GM21529 (cell line): Measurements from ENCODE around the gene PHPT1.
"Not testable (repeated sequence)": the region's sequence is repeated elsewhere in the genome, so short reads cannot be mapped to it uniquely, and the experiment has no call there.

ENCODE experiments used
- ATAC-seq: cut with Tn5 transposase; IDR thresholded peaks from one replicate; pipeline ENCODE4 v1.9.1; 2021; ENCODE audit not compliant: unreplicated experiment

Gene PHPT1

DNA sequence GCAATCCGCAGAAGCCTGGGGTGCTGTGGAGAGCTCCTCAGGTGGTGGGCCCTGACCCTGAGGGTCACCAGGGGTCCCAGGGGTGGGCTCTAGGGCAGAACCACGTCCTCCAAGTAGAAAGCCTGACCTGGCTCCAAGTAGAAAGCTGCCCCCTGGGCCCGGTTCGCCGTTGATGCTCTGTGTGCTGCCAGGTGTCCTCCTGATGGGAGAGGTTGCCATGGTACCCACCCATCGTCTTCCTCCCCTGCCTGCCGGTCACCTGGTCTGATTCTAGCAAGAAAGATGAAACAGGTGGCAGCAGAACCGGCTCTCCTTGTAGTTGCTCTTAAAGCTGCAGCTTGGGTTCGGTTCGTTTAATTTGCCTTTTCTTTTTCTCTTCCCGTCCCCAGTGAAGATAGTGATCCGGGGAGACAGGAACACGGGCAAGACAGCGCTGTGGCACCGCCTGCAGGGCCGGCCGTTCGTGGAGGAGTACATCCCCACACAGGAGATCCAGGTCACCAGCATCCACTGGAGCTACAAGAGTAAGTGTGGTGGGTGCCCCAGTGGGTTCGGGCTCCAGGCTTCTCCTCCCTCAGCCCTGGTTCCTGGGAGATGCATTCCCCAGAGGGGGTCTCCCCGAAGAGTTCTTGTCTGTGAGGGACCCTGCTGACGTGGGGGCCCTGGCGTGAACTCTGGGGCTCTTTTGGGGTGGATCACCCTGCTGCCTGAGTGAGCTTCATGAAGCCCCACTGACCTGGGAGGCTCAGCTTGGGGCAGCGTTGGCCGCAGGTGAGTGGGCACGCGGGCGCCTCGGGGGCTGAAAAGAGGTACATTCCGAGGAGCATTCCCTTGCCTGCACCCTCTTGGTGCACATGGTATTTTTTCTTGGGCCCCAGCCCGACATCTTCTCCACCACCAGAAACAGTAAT is 25.8 kb upstream of the PHPT1 start:
- ATAC-seq: no peak

- ATAC-seq: no peak
These were observed 24.5 kb upstream of the PHPT1 start for GRCh38 chr9:136824496-136825225.

GRCh38 chr9:136825295-136826187 is 23.7 kb upstream of the PHPT1 start:
- no peak for ATAC-seq

- no peak for ATAC-seq
These were observed 23.0 kb upstream of the PHPT1 start for GRCh38 chr9:136826188-136826541.

DNA sequence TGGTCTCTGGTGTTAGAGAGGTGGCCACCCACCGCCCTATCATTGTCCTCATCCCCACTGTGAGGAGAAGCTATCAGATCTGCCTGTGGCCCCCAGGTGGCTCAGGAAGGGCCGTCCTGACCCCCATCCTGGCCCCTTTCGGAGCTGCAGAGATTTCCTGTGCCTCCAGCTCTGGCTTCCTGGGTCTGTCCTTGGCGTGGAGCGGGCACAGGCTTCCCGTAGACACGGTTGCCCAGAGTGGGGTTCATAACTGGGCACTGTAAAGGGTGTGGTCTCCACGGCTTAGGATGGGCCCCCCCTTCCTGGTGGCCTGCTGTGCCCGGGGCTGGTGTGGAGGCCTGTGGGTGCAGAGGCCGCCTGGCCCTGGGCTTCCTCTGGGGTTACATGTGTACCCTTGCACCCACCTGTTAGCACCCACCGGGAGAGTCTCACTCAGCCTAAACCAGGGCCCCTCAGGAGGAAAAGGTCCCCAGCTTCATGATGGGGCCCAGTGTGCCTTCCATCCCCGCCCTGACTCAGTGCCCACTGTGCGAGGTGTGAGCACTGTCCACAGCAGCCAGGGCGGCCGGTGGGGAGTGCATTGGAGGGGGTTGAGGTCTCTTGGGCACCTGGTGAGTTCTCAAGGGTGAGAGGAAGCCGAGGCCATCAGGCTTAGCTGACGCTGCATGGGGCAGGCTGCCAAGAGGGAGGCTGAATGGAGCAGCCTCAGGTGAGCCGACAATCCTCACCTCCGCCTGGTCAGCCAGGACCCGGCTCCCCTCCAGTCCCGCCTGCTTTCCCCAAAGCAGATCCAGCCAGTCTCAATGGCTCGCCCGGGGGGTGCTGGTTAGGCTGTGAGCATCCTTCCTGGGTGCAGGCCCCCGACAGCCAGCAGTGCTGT is 22.3 kb upstream of the PHPT1 start:
- no peak for ATAC-seq

DNA sequence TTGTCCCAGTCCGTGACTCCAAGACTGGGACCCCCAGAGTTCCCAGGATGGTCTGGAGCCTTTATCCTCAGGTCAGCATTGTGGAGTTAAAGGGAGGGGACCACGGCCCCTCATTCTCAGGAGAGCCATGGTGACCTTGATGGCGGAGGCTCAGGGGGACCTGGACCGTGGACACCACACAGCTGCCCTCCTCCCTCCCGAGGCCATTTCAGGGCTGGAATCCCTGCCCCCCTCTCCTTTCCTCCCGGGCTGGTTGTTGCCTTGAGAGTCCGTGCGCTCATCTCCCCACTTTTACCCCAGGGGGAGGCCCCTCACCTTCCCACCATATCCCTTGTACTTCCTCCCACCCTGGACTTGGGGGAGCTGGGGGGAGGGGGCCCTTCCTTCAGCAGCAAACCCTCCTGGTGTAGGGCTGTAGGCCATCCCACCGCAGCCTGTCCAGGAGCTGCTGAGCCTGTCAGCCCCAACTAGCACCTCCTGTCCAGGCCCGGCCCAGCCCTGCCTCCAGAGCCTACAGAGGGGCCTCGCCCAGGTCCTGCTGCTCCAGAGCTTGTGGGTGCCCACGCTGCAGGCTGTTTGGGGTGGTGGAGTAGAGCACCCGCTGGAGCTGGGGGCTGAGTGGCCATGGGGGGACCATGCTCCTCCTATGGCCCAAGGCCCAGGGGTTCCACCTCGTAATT is 21.3 kb upstream of the PHPT1 start:
- ATAC-seq: no peak

DNA sequence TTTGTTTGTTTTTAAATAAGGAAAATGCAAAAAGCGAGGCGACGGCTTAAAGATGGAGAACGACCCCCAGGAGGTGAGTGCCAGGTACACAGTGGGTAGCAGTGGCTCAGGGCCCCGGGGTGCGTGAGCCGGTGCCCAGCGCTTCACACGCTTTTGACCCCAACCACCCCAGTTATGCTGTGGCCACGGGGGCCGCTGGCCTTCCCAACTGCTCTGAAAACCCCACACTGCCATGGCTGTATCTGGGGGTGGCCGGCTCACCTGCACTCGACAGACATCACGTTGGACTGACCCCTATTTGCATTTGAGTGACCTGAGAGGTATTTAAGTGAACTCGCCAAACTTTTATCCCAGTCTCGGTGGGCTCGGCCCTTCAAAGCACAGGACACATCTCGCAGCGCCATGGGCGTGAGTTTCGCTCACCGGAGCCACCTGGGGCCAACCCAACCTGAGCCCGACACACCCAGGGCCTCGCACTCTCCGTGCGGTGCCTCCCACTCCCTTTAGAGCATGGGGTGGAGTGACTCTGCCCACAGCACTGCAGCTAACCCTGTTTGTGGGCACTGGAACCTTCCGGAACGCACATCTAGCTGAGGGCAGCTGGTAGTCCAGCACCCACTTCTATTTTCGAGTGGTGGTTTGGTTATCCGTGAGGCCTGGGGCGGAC is 20.6 kb upstream of the PHPT1 start:
- ATAC-seq: no peak

GRCh38 chr9:136829412-136829811 is 19.8 kb upstream of the PHPT1 start:
- ATAC-seq: no peak

GRCh38 chr9:136829981-136830885 is 19.0 kb upstream of the PHPT1 start:
- ATAC-seq: no peak

DNA sequence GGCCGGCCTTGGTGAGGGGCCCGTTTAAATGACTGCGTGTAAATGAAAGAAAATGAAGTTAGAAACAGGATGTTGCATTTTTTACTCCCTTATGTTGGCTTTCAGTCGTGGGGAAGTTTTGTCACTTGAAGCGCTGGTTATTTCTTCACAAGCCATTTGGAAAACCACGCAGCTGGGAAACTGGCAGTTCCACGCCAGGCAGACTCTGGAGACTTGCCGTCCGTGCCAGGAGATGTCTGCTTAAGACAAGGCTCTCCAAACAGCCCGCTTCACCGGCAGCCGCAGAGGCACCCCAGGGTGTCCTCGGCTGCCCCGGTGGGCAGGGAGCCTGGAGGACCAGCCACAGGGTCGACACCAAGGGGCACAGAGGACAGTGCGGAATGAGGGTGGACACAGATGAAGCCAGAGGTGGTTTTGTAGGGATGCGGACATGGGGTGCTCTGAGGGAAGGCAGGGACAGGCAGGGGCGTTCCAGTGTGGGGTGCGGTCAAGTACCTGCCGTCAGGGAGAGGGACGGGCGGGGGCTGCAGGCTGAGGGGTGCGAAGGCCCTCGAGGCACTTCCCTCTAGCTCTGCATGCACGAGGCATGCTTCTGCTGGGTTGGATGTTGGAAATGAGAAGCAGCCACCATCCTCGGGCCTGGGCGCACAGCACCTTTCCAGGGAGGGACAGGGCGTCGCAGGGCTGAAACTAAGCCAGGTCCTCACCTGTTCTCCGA is 18.0 kb upstream of the PHPT1 start:
- no peak for ATAC-seq

GRCh38 chr9:136831720-136832104 is 17.5 kb upstream of the PHPT1 start:
- ATAC-seq: no peak

DNA sequence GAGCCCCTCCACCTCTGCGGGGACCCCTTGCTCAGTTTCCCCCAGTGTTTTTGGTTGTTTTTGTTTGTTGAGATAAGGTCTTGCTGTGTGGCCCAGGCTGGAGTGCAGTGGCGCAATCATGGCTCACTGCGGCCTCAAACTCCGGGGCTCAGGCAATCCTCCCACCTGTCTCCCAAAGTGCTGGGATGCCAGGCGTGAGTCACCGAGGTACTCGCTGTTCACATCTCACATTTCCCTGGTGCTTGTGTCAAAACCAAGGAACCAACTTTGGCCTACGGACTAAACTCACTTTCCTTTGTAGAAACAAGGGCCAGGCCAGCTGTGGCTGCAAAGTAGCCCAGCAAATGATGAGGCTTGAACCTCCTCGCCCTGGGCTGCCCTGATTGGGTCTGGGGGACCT is 16.6 kb upstream of the PHPT1 start:
- no peak for ATAC-seq

- not testable (repeated sequence) for ATAC-seq
These were observed 15.7 kb upstream of the PHPT1 start for GRCh38 chr9:136833381-136834048.

- ATAC-seq: no peak
These were observed 13.9 kb upstream of the PHPT1 start for GRCh38 chr9:136835162-136835931.

- ATAC-seq: no peak
These were observed 13.0 kb upstream of the PHPT1 start for GRCh38 chr9:136835932-136836904.
